Astrocyte (in vitro differentiated cells and primary cell): ENCODE data around the gene SH3TC2. TPM values are rescaled to one million over a fixed set of nuclear protein-coding genes. Genes with fewer than 3 reads are reported as not detected.
A peak's percentile ranks its signal among the peaks of the same experiment; 100 is the strongest.

Experiments
- DNase-seq: peaks from one replicate; pipeline ENCODE4 v3.0.0-alpha.2; 2010; ENCODE audit warnings: low read depth
- FAIRE-seq: peaks from 2 replicates; lab custom pipeline; 2011; peaks lifted over from hg19 to GRCh38; lab: Jason Lieb, UNC
- H2AFZ ChIP-seq: 2 replicates; pipeline ENCODE4 v1.6.0; 2012; ENCODE audit warnings: low read depth, low read length, inconsistent platforms
- H3K27ac ChIP-seq: 2 replicates; pipeline ENCODE4 v1.5.1; 2011; ENCODE audit warnings: low read depth, low read length, inconsistent platforms
- H3K27me3 ChIP-seq: 2 replicates; pipeline ENCODE4 v1.6.0; 2011; ENCODE audit warnings: low read length, inconsistent platforms; ENCODE audit not compliant: insufficient read depth
- H3K36me3 ChIP-seq: 2 replicates; pipeline ENCODE4 v1.5.1; 2011; ENCODE audit warnings: low read length, inconsistent platforms; ENCODE audit not compliant: insufficient read depth
- H3K4me1 ChIP-seq: 2 replicates; pipeline ENCODE4 v1.5.1; 2011; ENCODE audit warnings: low read length, inconsistent platforms; ENCODE audit not compliant: insufficient read depth
- H3K4me2 ChIP-seq: 2 replicates; pipeline ENCODE4 v1.6.0; 2012; ENCODE audit warnings: low read length, inconsistent platforms
- H3K4me3 ChIP-seq: 2 replicates; pipeline ENCODE4 v1.5.1; 2011; ENCODE audit warnings: low read depth, mild to moderate bottlenecking, low read length, inconsistent platforms; ENCODE audit not compliant: insufficient read depth
- H3K79me2 ChIP-seq: 2 replicates; pipeline ENCODE4 v1.6.0; 2012; ENCODE audit warnings: mild to moderate bottlenecking, low read length, inconsistent platforms; ENCODE audit not compliant: insufficient read depth
- H3K9ac ChIP-seq: 2 replicates; pipeline ENCODE4 v1.6.0; 2012; ENCODE audit warnings: mild to moderate bottlenecking, low read length, inconsistent platforms
- H3K9me3 ChIP-seq: 2 replicates; pipeline ENCODE4 v1.5.1; 2012; ENCODE audit warnings: low read depth, mild to moderate bottlenecking, low read length, inconsistent platforms; ENCODE audit not compliant: insufficient read depth
- H4K20me1 ChIP-seq: 2 replicates; pipeline ENCODE4 v1.6.0; 2012; ENCODE audit warnings: low read length, inconsistent platforms; ENCODE audit not compliant: insufficient read depth
- H3K27ac Mint-ChIP-seq: one replicate; pipeline ENCODE4 v1.8.0; 2021; ENCODE audit warnings: mild to moderate bottlenecking, mixed read lengths; ENCODE audit not compliant: unreplicated experiment
- H3K27me3 Mint-ChIP-seq: one replicate; pipeline ENCODE4 v1.8.0; 2021; ENCODE audit warnings: low read depth, mixed read lengths; ENCODE audit not compliant: unreplicated experiment
- H3K36me3 Mint-ChIP-seq: one replicate; pipeline ENCODE4 v1.8.0; 2021; ENCODE audit warnings: low read depth, mixed read lengths; ENCODE audit not compliant: unreplicated experiment
- H3K4me1 Mint-ChIP-seq: one replicate; pipeline ENCODE4 v1.8.0; 2021; ENCODE audit warnings: low read depth, mixed read lengths; ENCODE audit not compliant: unreplicated experiment
- H3K4me3 Mint-ChIP-seq: one replicate; pipeline ENCODE4 v1.8.0; 2021; ENCODE audit warnings: mild to moderate bottlenecking, moderate library complexity, mixed read lengths; ENCODE audit not compliant: unreplicated experiment
- H3K9me3 Mint-ChIP-seq: one replicate; pipeline ENCODE4 v1.8.0; 2021; ENCODE audit warnings: mild to moderate bottlenecking, mixed read lengths; ENCODE audit not compliant: unreplicated experiment
- EZH2 ChIP-seq: IDR thresholded peaks from 2 replicates; pipeline ENCODE4 v1.6.1; 2012; ENCODE audit warnings: mild to moderate bottlenecking, low read length, inconsistent platforms; ENCODE audit not compliant: insufficient read depth
- total RNA-seq: library from RNA; stranded (reverse); gene quantifications from 2 replicates; pipeline ENCODE4 v1.2.1, GENCODE V29; 2021
- TF ChIP-seq, protein P1 (sequence below): IDR thresholded peaks from 2 replicates; pipeline ENCODE4 v1.5.1; 2011; ENCODE audit warnings: low read depth, mild to moderate bottlenecking, inconsistent platforms, low read length, moderate library complexity; ENCODE audit not compliant: insufficient read depth

The SH3TC2 gene
- total RNA-seq, 1 donor from 2014 or later = 2.6 TPM

DNA sequence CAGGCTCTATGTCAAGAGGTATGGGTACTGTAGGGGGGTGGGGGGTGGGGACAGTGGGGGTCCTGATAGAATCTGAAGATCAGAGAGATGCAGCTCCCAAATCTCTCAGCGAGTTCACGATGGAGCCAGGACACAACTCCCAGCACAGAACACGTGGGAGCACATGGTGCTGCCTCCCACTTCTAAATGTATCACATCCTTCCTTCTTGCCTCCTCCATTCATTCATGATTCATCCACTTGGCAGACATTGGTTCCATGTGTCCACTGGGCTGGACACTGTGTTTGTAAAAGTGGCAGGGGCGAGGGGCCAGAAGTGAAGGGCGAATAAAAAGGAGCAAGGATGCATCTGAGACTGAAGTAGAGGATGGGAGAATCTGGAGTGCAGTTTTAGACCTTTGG, 33.9 kb downstream of the SH3TC2 start:
- H3K4me3 Mint-ChIP-seq = no peak overlapping the region
- Histone ChIP-seq H3K36me3 (no peaks in the 10 kb centered on the region), H3K4me3 (no peak overlapping the region), H3K27ac (no peak overlapping the region), H3K4me2 (no peak overlapping the region), H3K9ac (no peak overlapping the region), H3K27me3 (no peaks in the 10 kb centered on the region), H4K20me1 (no peaks in the 10 kb centered on the region), H3K4me1 (no peaks in the 10 kb centered on the region), H2AFZ (no peak overlapping the region), H3K9me3 (no peaks in the 10 kb centered on the region), H3K79me2 (no peaks in the 10 kb centered on the region)
- H3K27ac Mint-ChIP-seq = peak overlapping the region; percentile 28
- peaks cover 24% of the 10 kb centered on the region for H3K27me3 Mint-ChIP-seq
- TF ChIP-seq, protein P1, sequence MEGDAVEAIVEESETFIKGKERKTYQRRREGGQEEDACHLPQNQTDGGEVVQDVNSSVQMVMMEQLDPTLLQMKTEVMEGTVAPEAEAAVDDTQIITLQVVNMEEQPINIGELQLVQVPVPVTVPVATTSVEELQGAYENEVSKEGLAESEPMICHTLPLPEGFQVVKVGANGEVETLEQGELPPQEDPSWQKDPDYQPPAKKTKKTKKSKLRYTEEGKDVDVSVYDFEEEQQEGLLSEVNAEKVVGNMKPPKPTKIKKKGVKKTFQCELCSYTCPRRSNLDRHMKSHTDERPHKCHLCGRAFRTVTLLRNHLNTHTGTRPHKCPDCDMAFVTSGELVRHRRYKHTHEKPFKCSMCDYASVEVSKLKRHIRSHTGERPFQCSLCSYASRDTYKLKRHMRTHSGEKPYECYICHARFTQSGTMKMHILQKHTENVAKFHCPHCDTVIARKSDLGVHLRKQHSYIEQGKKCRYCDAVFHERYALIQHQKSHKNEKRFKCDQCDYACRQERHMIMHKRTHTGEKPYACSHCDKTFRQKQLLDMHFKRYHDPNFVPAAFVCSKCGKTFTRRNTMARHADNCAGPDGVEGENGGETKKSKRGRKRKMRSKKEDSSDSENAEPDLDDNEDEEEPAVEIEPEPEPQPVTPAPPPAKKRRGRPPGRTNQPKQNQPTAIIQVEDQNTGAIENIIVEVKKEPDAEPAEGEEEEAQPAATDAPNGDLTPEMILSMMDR = no peak
- no peak for TF ChIP-seq EZH2
- DNase-seq (no peak), FAIRE-seq (no peak)
- H3K9me3 Mint-ChIP-seq = peaks cover 2% of the 10 kb centered on the region
- H3K4me1 Mint-ChIP-seq = peaks cover 8% of the 10 kb centered on the region
- H3K36me3 Mint-ChIP-seq = peaks cover 9% of the 10 kb centered on the region

DNA sequence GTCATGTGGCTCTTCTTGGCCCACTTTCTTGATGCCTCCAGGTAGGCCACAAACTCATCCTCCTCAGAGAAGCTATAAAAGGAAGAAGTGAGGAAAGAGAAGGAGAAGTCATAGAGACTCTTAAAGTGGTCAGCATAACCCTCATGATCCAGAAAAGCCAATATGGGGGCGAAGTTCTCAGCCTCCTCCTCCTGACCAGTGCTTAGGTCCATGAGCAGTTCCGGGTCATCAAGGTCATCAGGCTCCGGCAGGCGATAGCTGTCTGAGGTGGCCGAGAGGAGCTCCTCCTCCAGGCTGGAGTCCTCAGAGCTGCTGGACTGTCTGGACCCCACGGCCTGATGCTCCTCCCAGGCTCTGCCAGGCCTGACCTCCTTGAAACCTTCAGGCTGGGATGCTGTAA, 34.7 kb downstream of the SH3TC2 start:
- H3K27me3 Mint-ChIP-seq = peaks cover 24% of the 10 kb centered on the region

DNA sequence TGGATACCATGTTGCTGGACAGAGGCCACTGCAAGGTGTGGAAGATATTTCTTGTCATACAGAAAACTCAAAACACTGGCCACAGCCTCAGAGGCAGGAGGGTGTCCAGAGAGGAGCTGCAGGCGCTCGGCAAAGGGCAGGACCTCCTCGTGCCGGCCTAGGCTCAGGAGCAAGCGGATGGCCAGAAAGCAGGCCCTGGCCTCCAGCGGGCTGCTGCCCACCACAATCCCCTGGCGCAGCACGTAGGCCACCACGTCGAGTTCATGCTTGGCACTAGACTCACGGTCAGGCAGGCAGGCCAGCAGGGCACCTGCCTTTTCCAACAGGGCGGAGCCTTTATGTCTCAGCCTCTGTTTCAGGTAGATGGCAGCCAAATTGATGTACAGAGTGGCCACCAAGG, 35.2 kb downstream of the SH3TC2 start:
- Mint-ChIP-seq H3K9me3 (peaks cover 2% of the 10 kb centered on the region), H3K4me1 (peaks cover 8% of the 10 kb centered on the region), H3K36me3 (peaks cover 9% of the 10 kb centered on the region), H3K27me3 (peaks cover 24% of the 10 kb centered on the region), H3K4me3 (no peak overlapping the region), H3K27ac (no peak overlapping the region)
- no peaks in the 10 kb centered on the region for H3K36me3 ChIP-seq
- no peaks in the 10 kb centered on the region for H3K9me3 ChIP-seq
- H3K27me3 ChIP-seq = no peaks in the 10 kb centered on the region
- no peaks in the 10 kb centered on the region for H3K79me2 ChIP-seq
- no peak overlapping the region for H3K27ac ChIP-seq
- H4K20me1 ChIP-seq = no peaks in the 10 kb centered on the region
- FAIRE-seq (no peak), DNase-seq (no peak)
- H2AFZ ChIP-seq = no peak overlapping the region
- H3K4me3 ChIP-seq = no peak overlapping the region
- no peaks in the 10 kb centered on the region for H3K4me1 ChIP-seq
- no peak overlapping the region for H3K9ac ChIP-seq
- H3K4me2 ChIP-seq = no peak overlapping the region
- TF ChIP-seq, protein P1 = no peak
- TF ChIP-seq EZH2 = no peak

More for the DNA sequence above, 34.7 kb downstream of the SH3TC2 start:
- Mint-ChIP-seq H3K9me3 (peaks cover 2% of the 10 kb centered on the region), H3K27ac (no peak overlapping the region), H3K4me3 (no peak overlapping the region), H3K4me1 (peaks cover 8% of the 10 kb centered on the region), H3K36me3 (peaks cover 9% of the 10 kb centered on the region)
- H3K9ac ChIP-seq = no peak overlapping the region
- no peaks in the 10 kb centered on the region for H4K20me1 ChIP-seq
- DNase-seq = no peak
- H3K4me1 ChIP-seq = no peaks in the 10 kb centered on the region
- no peak overlapping the region for H3K27ac ChIP-seq
- no peak overlapping the region for H3K4me3 ChIP-seq
- no peak for FAIRE-seq
- no peak overlapping the region for H2AFZ ChIP-seq
- no peak overlapping the region for H3K4me2 ChIP-seq
- H3K79me2 ChIP-seq = no peaks in the 10 kb centered on the region
- H3K27me3 ChIP-seq = no peaks in the 10 kb centered on the region
- no peaks in the 10 kb centered on the region for H3K36me3 ChIP-seq
- no peak for TF ChIP-seq EZH2
- TF ChIP-seq, protein P1 = no peak
- H3K9me3 ChIP-seq = no peaks in the 10 kb centered on the region
